ENCODE results near the gene NPB. TPM values are rescaled to one million over a fixed set of nuclear protein-coding genes. Genes with fewer than 3 reads are reported as not detected.
A peak's percentile ranks its signal among the peaks of the same experiment; 100 is the strongest.

The NPB gene
- total and polyA plus RNA-seq, 2 of the 8 experiments (the other 6 are each of a cell fraction or from before 2014, with no cell fraction given): 1.5 to 2.5 TPM

DNA sequence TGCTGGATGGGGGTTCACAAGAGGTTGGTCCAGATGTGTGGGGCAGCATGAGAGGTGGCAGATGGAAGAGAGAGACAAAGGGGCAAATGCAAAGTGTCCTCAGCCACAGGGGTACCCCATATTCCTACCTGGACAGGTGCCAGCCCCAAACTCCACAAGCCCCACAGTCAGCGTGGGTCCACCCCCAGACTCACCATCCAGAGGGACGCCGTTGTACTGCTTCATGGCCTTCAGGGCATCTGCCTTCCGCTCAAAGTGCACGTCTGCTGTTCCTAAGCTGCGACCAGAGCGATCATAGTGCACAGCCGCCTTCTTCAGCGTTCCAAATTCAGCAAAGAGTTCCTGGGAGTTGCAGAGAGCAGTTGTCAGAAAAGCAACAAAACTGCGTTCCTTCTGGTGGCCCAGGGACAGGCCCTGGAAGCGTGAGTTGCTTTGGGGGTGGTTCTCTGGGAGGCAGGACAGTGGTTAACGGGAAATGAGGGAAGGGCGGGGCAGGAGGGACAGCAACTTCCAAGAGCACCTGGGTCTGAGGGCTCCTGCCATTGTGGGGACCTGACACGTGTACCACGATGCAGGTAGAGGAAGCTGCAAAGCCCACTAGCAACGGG lies 12.9 kb upstream of the NPB start:
- H2AK5ac ChIP-seq (ENCODE audit: low read depth, low read length): no peak overlapping the region
- H2BK5ac ChIP-seq (ENCODE audit: low read depth, low read length): no peak overlapping the region
- peak overlapping the region; percentile 45; the same call in 1 of the 2 replicates for H4K8ac ChIP-seq (ENCODE audit: extremely low read depth, insufficient read depth, low read length)
- no peaks in the 10 kb centered on the region for H3K27me3 ChIP-seq (replicated peaks in 1 of 4; ENCODE audit: control insufficient read depth in 3 of 4, extremely low read depth in 1 of 4, insufficient read depth in 3 of 4, low read length in 3 of 4)
- ChIA-PET CTCF (ENCODE audit: partially characterized antibody) (interaction anchor here (1.0 to 1.5 kb wide), 2 partner anchors 19 to 45 kb away, joined by 3 to 4 read pairs; no protein-coding TSS in a partner anchor), POLR2A (ENCODE audit: partially characterized antibody) (interaction anchor here (0.6 to 12.3 kb wide), 10 partner anchors 12 to 181 kb away, joined by 3 to 151 read pairs (median 3); partner anchors contain the start of gene ARHGDIA)
- no peak overlapping the region for H3K23ac ChIP-seq (ENCODE audit: insufficient read length)
- H2AFZ ChIP-seq (ENCODE audit: low read length): no peak overlapping the region
- H2BK20ac ChIP-seq (ENCODE audit: low read length): no peak overlapping the region
- H3K9me3 ChIP-seq (ENCODE audit: insufficient read depth in 2 of 2, low read depth in 1 of 2, low read length in 1 of 2): no peaks in the 10 kb centered on the region
- H3K23me2 ChIP-seq (ENCODE audit: low read depth, low read length): peaks cover 5% of the 10 kb centered on the region; the same call in 1 of the 2 replicates
- no peak overlapping the region for H4K91ac ChIP-seq (replicated peaks; ENCODE audit: insufficient read length, low read length)
- no peak for FAIRE-seq
- H3K14ac ChIP-seq (ENCODE audit: insufficient read length): no peak overlapping the region
- peaks cover 32 to 49% (median 36%) of the 10 kb centered on the region in 4 experiments for H3K36me3 ChIP-seq (ENCODE audit: control insufficient read depth in 2 of 4, insufficient read depth in 4 of 4, low read length in 3 of 4)
- H3K79me1 ChIP-seq (ENCODE audit: low read depth, low read length): peaks cover 18% of the 10 kb centered on the region
- H3K4me2 ChIP-seq (ENCODE audit: insufficient read depth in 1 of 2, low read depth in 2 of 2, low read length in 2 of 2): no peak overlapping the region
- H2BK120ac ChIP-seq (replicated peaks; ENCODE audit: low read depth, low read length): no peak overlapping the region
- no peak overlapping the region for H3K4ac ChIP-seq (replicated peaks; ENCODE audit: insufficient read length, low read depth, low read length)
- TF ChIP-seq TBP (IDR thresholded peaks at IDR 0.05; ENCODE audit: low read depth, low read length) (no peak), ZNF274 (IDR thresholded peaks at IDR 0.05; ENCODE audit: borderline replicate concordance, extremely low read depth, low read length) (no peak), POLR2A (IDR thresholded peaks at IDR 0.05; ENCODE audit: control extremely low read depth in 1 of 2, low read depth in 2 of 2, low read length in 2 of 2) (peak in 1 of 2 experiments; percentile 19; a peak in 1 of 3 replicates), SIRT6 (IDR thresholded peaks at IDR 0.05; ENCODE audit: low read length) (no peak)
- H3K4me1 ChIP-seq (replicated peaks in 1 of 4; ENCODE audit: control insufficient read depth in 3 of 4, insufficient read depth in 4 of 4, low read length in 3 of 4): peaks cover 0 to 3% (median 2%) of the 10 kb centered on the region in 4 experiments; a peak in 5 of 7 replicates
- H3K9ac ChIP-seq (replicated peaks in 1 of 4; ENCODE audit: extremely low read depth in 1 of 4, low read depth in 3 of 4, low read length in 3 of 4): no peak overlapping the region
- H3K4me3 ChIP-seq (ENCODE audit: extremely low read depth in 1 of 4, insufficient read depth in 2 of 4, low read depth in 3 of 4, low read length in 4 of 4): no peak overlapping the region
- WGBS, 2 experiments (ENCODE audit: extremely low coverage in 1 of 2, insufficient coverage in 1 of 2, insufficient read length in 1 of 2, insufficient replicate concordance in 2 of 2, low coverage in 1 of 2, low lambda C conversion rate in 2 of 2, missing lambda C conversion rate in 1 of 2): 90% methylated on average over 16 of the region's 16 CpGs; no CpG with 5 or more reads in 1 of the 2 experiments
- H3K79me2 ChIP-seq (ENCODE audit: control insufficient read depth in 1 of 2, insufficient read depth in 2 of 2, low read length in 2 of 2): peaks cover 8 to 41% of the 10 kb centered on the region in 2 experiments
- H3K18ac ChIP-seq (ENCODE audit: extremely low read depth, low read length): no peak overlapping the region
- no peak overlapping the region for H2BK15ac ChIP-seq (ENCODE audit: low read length)
- H4K5ac ChIP-seq (ENCODE audit: insufficient read length, low read depth, low read length): no peak overlapping the region
- no peak overlapping the region for H3K56ac ChIP-seq (replicated peaks; ENCODE audit: insufficient read length, low read depth, low read length)
- no peak for DNase-seq (ENCODE audit: low read depth in 1 of 2, low spot score in 2 of 2)
- H4K20me1 ChIP-seq (replicated peaks in 1 of 2; ENCODE audit: control insufficient read depth in 1 of 2, insufficient read depth in 2 of 2, low read length in 2 of 2): peaks cover 19 to 26% of the 10 kb centered on the region in 2 experiments
- H2BK12ac ChIP-seq (ENCODE audit: low read depth, low read length): peak overlapping the region; percentile 39; the same call in 1 of the 2 replicates
- H3K27ac ChIP-seq (ENCODE audit: low read depth, low read length): no peak overlapping the region
